Stomach (tissue), 19 donors: Measurements from ENCODE around the gene TIMM13. TPM values are rescaled to one million over a fixed set of nuclear protein-coding genes. Genes with fewer than 3 reads are reported as not detected.

Source experiments
- DNase-seq, 2 donors: peaks; one replicate each; pipeline versions ENCODE4 v3.0.0 to v3.0.0-alpha.2; 2013 to 2019
- H3K27ac ChIP-seq, 5 donors: fragments of 200-600 bp in 4 of 5; sonication (generic) in 4 of 5; one replicate each; pipeline ENCODE4 v1.5.1; 2013 to 2019; ENCODE audit warnings: mild to moderate bottlenecking in 1 of 5, moderate library complexity in 1 of 5
- H3K27me3 ChIP-seq, 3 donors: fragments of 200-600 bp; sonication (generic); one replicate each; pipeline ENCODE4 v1.5.1; 2017 to 2019; ENCODE audit warnings: mixed run types in 1 of 3
- H3K36me3 ChIP-seq, 4 donors: fragments of 200-600 bp; sonication (generic); 1 replicate in 3 of 4; 2 replicates in 1 of 4; pipeline ENCODE4 v1.5.1; 2016 to 2019
- H3K4me1 ChIP-seq, 4 donors: fragments of 200-600 bp; sonication (generic); one replicate each; pipeline ENCODE4 v1.5.1; 2016 to 2019
- H3K4me3 ChIP-seq, 4 donors: fragments of 200-600 bp; sonication (generic) in 3 of 4; one replicate each; pipeline ENCODE4 v1.5.1; 2016 to 2019; ENCODE audit warnings: mild to moderate bottlenecking in 1 of 4
- H3K9me3 ChIP-seq, 4 donors: fragments of 200-600 bp; sonication (generic); one replicate each; pipeline ENCODE4 v1.5.1; 2016 to 2019
- CTCF ChIP-seq, 7 experiments: fragments of 450-650 bp in 4 of 7; fragments of 200-600 bp in 3 of 7; sonication (generic) in 3 of 7; IDR thresholded peaks; one replicate each; pipeline ENCODE4 v1.5.1; 2016 to 2019; ENCODE audit warnings: antibody characterized with exemption in 7 of 7, control low read depth in 2 of 7, mild to moderate bottlenecking in 1 of 7
- EP300 ChIP-seq: sonication (generic); formaldehyde crosslinking; IDR thresholded peaks from one replicate; pipeline ENCODE4 v1.6.1; 2017; ENCODE audit warnings: antibody characterized with exemption
- POLR2A ChIP-seq, 4 donors: fragments of 450-650 bp; IDR thresholded peaks; one replicate each; pipeline ENCODE4 v1.6.1; 2016; ENCODE audit warnings: antibody characterized with exemption in 4 of 4, control low read depth in 2 of 4, mild to moderate bottlenecking in 1 of 4, moderate library complexity in 1 of 4
- POLR2AphosphoS5 ChIP-seq, 3 donors: sonication (generic); formaldehyde crosslinking; IDR thresholded peaks; one replicate each; pipeline ENCODE4 v1.6.1; 2016; ENCODE audit warnings: antibody characterized with exemption in 3 of 3
- WGBS, 5 donors: extraction: QIAGEN DNeasy Blood & Tissue Kit in 3 of 5; methylation state at CpG; one replicate each; pipeline versions ENCODE4 v1.1.5 to v1.1.7; 2013 to 2018; 5-methylcytosine and 5-hydroxymethylcytosine counted together
- intact Hi-C: fragments of 100-400 bp; cut with DNase I; formaldehyde crosslinking; loops from one replicate; pipeline ENCODE4 v1.15.1; 2023; ENCODE audit warnings: low total_unique reads
- long read RNA-seq, 10 donors: transcript quantifications; one replicate each; lab custom pipeline, GENCODE V29; 2026
- polyA plus RNA-seq, 3 donors: library from polyadenylated mRNA; stranded (reverse); fragments of 200-250 nt; gene quantifications; one replicate each; pipeline ENCODE4 v1.2.3, GENCODE V29; 2013
- total RNA-seq, 5 donors: library from RNA; depleted of rRNA; stranded (reverse); fragments of >200 nt; gene quantifications; one replicate each; pipeline versions ENCODE4 v1.1.0 to v1.2.3, GENCODE V29; 2014 to 2016
- donor health status: healthy with polysubstance abuse.
- donor health status: Bipolar disorder and iron deficiency.
- donor health status: healthy.

Gene TIMM13
- total RNA-seq, result 10 to 100 TPM in 4 of 5 donors, not detected in 1; 19.2 to 54.5 (median 27.6) TPM
- 100 to 1,000 TPM in 1 of 3 donors, 10 to 100 TPM in 2; 62.6 to 133 (median 97.8) TPM for polyA plus RNA-seq
- long read RNA-seq, donor 1, transcript TIMM13-201 (3 exons, 1,973 nt), result major isoform, 42 of 42 reads
- long read RNA-seq, donor 1, partial matches to known transcripts, result 0 of 42 reads
- long read RNA-seq, donor 1, other reads (novel, unspliced or antisense), result 0 of 42 reads
- long read RNA-seq, donor 2, transcript TIMM13-201 (3 exons, 1,973 nt), result major isoform, 59 of 60 reads
- long read RNA-seq, donor 2, partial matches to known transcripts, result 0 of 60 reads
- long read RNA-seq, donor 2, other reads (novel, unspliced or antisense), result 0 of 60 reads
- long read RNA-seq, donor 3, transcript TIMM13-201 (3 exons, 1,973 nt), result major isoform, 49 of 68 reads
- long read RNA-seq, donor 3, partial matches to known transcripts, result 19 of 68 reads
- long read RNA-seq, donor 3, other reads (novel, unspliced or antisense), result 0 of 68 reads
- long read RNA-seq, donor 4, transcript TIMM13-201 (3 exons, 1,973 nt), result major isoform, 8 of 8 reads
- long read RNA-seq, donor 4, partial matches to known transcripts, result 0 of 8 reads
- long read RNA-seq, donor 4, other reads (novel, unspliced or antisense), result 0 of 8 reads
- long read RNA-seq, donor 5, transcript TIMM13-201 (3 exons, 1,973 nt), result major isoform, 63 of 63 reads
- long read RNA-seq, donor 5, partial matches to known transcripts, result 0 of 63 reads
- long read RNA-seq, donor 5, other reads (novel, unspliced or antisense), result 0 of 63 reads
- long read RNA-seq, donor 6, transcript TIMM13-201 (3 exons, 1,973 nt), result major isoform, 165 of 172 reads
- long read RNA-seq, donor 6, partial matches to known transcripts, result 0 of 172 reads
- long read RNA-seq, donor 6, other reads (novel, unspliced or antisense), result 7 of 172 reads
- long read RNA-seq, donor 7, transcript TIMM13-201 (3 exons, 1,973 nt), result major isoform, 67 of 67 reads
- long read RNA-seq, donor 7, partial matches to known transcripts, result 0 of 67 reads
- long read RNA-seq, donor 7, other reads (novel, unspliced or antisense), result 0 of 67 reads
- long read RNA-seq, donor 8, transcript TIMM13-201 (3 exons, 1,973 nt), result major isoform, 80 of 85 reads
- long read RNA-seq, donor 8, partial matches to known transcripts, result 0 of 85 reads
- long read RNA-seq, donor 8, other reads (novel, unspliced or antisense), result 5 of 85 reads
- long read RNA-seq, donor 9, transcript TIMM13-201 (3 exons, 1,973 nt), result major isoform, 69 of 69 reads
- long read RNA-seq, donor 9, partial matches to known transcripts, result 0 of 69 reads
- long read RNA-seq, donor 9, other reads (novel, unspliced or antisense), result 0 of 69 reads
- long read RNA-seq, donor 10, transcript TIMM13-201 (3 exons, 1,973 nt), result major isoform, 29 of 29 reads
- long read RNA-seq, donor 10, partial matches to known transcripts, result 0 of 29 reads
- long read RNA-seq, donor 10, other reads (novel, unspliced or antisense), result 0 of 29 reads

GRCh38 chr19:2427429-2428320 lies at the start of gene TIMM13:
Gene TIMM13, minus strand, starts transcription at chr19:2427586. Its CDS starts 53 bp downstream, at chr19:2427533.
- no peaks in the 10 kb centered on the region for H3K27me3 ChIP-seq
- peak; percentile 97 to 99 for DNase-seq
- intact Hi-C loops, result no loop called here
- H3K27ac ChIP-seq, result peak within 1 kb of the TSS; percentile 94 to 99 (median 96)
- peaks cover 14 to 64% (median 45%) of the 10 kb centered on the region in 4 donors for H3K36me3 ChIP-seq
- WGBS, 5 donors, result 0% methylated on average over 24 to 77 of the region's 77 CpGs
- TF ChIP-seq EP300, result no peak
- TF ChIP-seq CTCF (IDR thresholded peaks at IDR 0.05), result no peak
- peak; percentile 51 to 92 (median 78) for TF ChIP-seq POLR2AphosphoS5 (IDR thresholded peaks at IDR 0.05)
- no peak for TF ChIP-seq POLR2A (IDR thresholded peaks at IDR 0.05)
- peaks cover 30 to 44% (median 37%) of the 10 kb centered on the region in 4 donors for H3K4me1 ChIP-seq
- peak within 1 kb of the TSS; percentile 89 to 99 (median 96) for H3K4me3 ChIP-seq
- no peaks in the 10 kb centered on the region for H3K9me3 ChIP-seq

- Histone ChIP-seq H3K27me3 (no peaks in the 10 kb centered on the region), H3K27ac (peak overlapping the region; percentile 91 to 95 (median 93)), H3K9me3 (no peaks in the 10 kb centered on the region), H3K4me1 (peaks cover 15 to 44% (median 43%) of the 10 kb centered on the region in 4 donors), H3K36me3 (peaks cover 0 to 15% (median 9%) of the 10 kb centered on the region in 4 donors), H3K4me3 (peak overlapping the region; percentile 75 to 99 (median 92))
- WGBS, 5 donors, result 0 to 2% (median 0%) methylated on average over 21 to 42 of the region's 42 CpGs
- intact Hi-C loops, result loop anchor here (10.0 kb wide), 2 partner anchors 68 to 108 kb away; no protein-coding TSS in a partner anchor
- peak; percentile 45 to 70 for DNase-seq
- no peak for TF ChIP-seq CTCF (IDR thresholded peaks at IDR 0.05)
- TF ChIP-seq POLR2AphosphoS5 (IDR thresholded peaks at IDR 0.05), result no peak
- TF ChIP-seq EP300, result no peak
- TF ChIP-seq POLR2A (IDR thresholded peaks at IDR 0.05), result no peak
These were observed 49.2 kb upstream of the TIMM13 start for GRCh38 chr19:2476451-2477140.

- H3K4me3 ChIP-seq, result peak within 1 kb of the TSS; percentile 75 to 99 (median 92)
- 0 to 1% (median 0%) methylated on average over 48 to 70 of the region's 70 CpGs for WGBS, 5 donors
- H3K4me1 ChIP-seq, result peaks cover 15 to 44% (median 43%) of the 10 kb centered on the region in 4 donors
- no peaks in the 10 kb centered on the region for H3K9me3 ChIP-seq
- peaks cover 0 to 15% (median 9%) of the 10 kb centered on the region in 4 donors for H3K36me3 ChIP-seq
- TF ChIP-seq CTCF (IDR thresholded peaks at IDR 0.05) (no peak), EP300 (peak; percentile 53), POLR2A (IDR thresholded peaks at IDR 0.05) (peak in 3 of 4 donors; percentile 81 to 100 (median 100)), POLR2AphosphoS5 (IDR thresholded peaks at IDR 0.05) (peak; percentile 100)
- H3K27ac ChIP-seq, result peak within 1 kb of the TSS; percentile 91 to 95 (median 93)
- peak; percentile 98 to 99 for DNase-seq
- intact Hi-C loops, result loop anchor here (10.0 kb wide), 2 partner anchors 69 to 109 kb away; no protein-coding TSS in a partner anchor
- no peaks in the 10 kb centered on the region for H3K27me3 ChIP-seq
These were observed 48.5 kb upstream of the TIMM13 start, which contains the start of gene GADD45B for GRCh38 chr19:2475702-2476450. Gene GADD45B, plus strand, starts transcription at chr19:2476127. Its CDS starts 232 bp downstream, at chr19:2476359.
